ENCODE results near the gene GGNBP2.
A peak's percentile ranks its signal among the peaks of the same experiment; 100 is the strongest.

Gene GGNBP2

DNA sequence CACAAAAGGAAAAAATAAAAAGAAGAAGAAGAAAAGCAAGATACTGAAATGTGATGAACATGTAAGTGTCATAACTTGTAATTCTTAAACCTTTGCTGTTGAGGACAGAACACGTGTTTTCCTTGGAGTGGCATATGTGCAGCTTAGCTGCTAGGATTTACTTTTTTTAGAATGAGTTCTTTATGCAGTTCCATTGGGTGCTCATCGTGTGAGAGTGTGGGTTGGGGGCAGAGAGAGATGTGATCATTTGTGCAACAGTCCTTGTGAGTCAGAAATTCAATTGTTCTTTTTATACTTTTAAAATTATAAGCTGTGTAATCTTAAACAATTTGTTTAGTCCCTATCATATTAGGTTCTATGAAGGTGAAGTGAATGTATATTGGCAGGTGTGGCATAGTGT, 41.4 kb downstream of the GGNBP2 start:
- no peak for ATAC-seq (ENCODE audit: low read depth)
- Histone ChIP-seq H3K27ac (ENCODE audit: poor library complexity, severe bottlenecking) (no peak overlapping the region), H3K27me3 (ENCODE audit: insufficient read depth, poor library complexity, severe bottlenecking) (no peaks in the 10 kb centered on the region), H3K4me3 (ENCODE audit: severe bottlenecking) (no peak overlapping the region), H3K36me3 (ENCODE audit: low read depth) (peaks cover 85% of the 10 kb centered on the region), H3K9me3 (ENCODE audit: severe bottlenecking) (no peaks in the 10 kb centered on the region), H3K4me1 (ENCODE audit: insufficient read depth, poor library complexity, severe bottlenecking) (no peaks in the 10 kb centered on the region)
- no peak for DNase-seq (ENCODE audit: low spot score)
- TF ChIP-seq CTCF (IDR thresholded peaks at IDR 0.05; ENCODE audit: poor library complexity, severe bottlenecking): no peak

GRCh38 chr17:36590082-36590481, 45.4 kb downstream of the GGNBP2 start:
- Histone ChIP-seq H3K4me1 (ENCODE audit: insufficient read depth, poor library complexity, severe bottlenecking) (no peaks in the 10 kb centered on the region), H3K9me3 (ENCODE audit: severe bottlenecking) (no peaks in the 10 kb centered on the region), H3K4me3 (ENCODE audit: severe bottlenecking) (no peak overlapping the region), H3K27me3 (ENCODE audit: insufficient read depth, poor library complexity, severe bottlenecking) (no peaks in the 10 kb centered on the region), H3K36me3 (ENCODE audit: low read depth) (peaks cover 50% of the 10 kb centered on the region), H3K27ac (ENCODE audit: poor library complexity, severe bottlenecking) (no peak overlapping the region)
- ATAC-seq (ENCODE audit: low read depth) (no peak), DNase-seq (ENCODE audit: low spot score) (no peak)
- TF ChIP-seq CTCF (IDR thresholded peaks at IDR 0.05; ENCODE audit: poor library complexity, severe bottlenecking): no peak

GRCh38 chr17:36591434-36592315, 47.0 kb downstream of the GGNBP2 start, which contains the start of gene DHRS11:
Gene DHRS11, plus strand, starts transcription at chr17:36591879. Its CDS starts 131 bp downstream, at chr17:36592010.
- peak; percentile 96 for ATAC-seq (ENCODE audit: low read depth)
- Histone ChIP-seq H3K4me1 (ENCODE audit: insufficient read depth, poor library complexity, severe bottlenecking) (no peaks in the 10 kb centered on the region), H3K36me3 (ENCODE audit: low read depth) (peaks cover 34% of the 10 kb centered on the region), H3K27me3 (ENCODE audit: insufficient read depth, poor library complexity, severe bottlenecking) (no peaks in the 10 kb centered on the region), H3K27ac (ENCODE audit: poor library complexity, severe bottlenecking) (peak within 1 kb of the TSS; percentile 36), H3K9me3 (ENCODE audit: severe bottlenecking) (no peaks in the 10 kb centered on the region), H3K4me3 (ENCODE audit: severe bottlenecking) (peak within 1 kb of the TSS; percentile 85)
- peak; percentile 80 for DNase-seq (ENCODE audit: low spot score)
- TF ChIP-seq CTCF (IDR thresholded peaks at IDR 0.05; ENCODE audit: poor library complexity, severe bottlenecking): peak; percentile 19

DNA sequence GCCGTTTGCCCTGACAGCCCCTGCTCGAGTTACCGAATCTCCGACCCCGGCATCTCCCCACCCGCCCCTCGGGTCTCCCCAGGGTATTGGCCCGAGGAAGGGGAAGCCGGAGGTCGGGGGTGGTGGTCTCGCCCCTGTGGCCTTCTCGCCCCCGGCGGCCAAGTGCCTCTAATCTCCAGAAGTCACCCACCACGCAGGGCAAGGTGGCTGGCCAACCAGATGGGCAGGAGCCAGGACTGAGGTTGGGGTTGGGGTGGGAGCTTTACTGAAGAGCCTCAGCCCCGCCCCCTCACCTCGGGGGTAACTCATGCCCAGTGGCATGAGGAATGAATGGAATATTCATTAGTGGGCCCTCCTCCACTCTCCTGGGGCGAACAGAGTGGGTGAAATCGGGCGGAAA, 47.6 kb downstream of the GGNBP2 start:
- peak overlapping the region; percentile 36 for H3K27ac ChIP-seq (ENCODE audit: poor library complexity, severe bottlenecking)
- no peak for TF ChIP-seq CTCF (IDR thresholded peaks at IDR 0.05; ENCODE audit: poor library complexity, severe bottlenecking)
- H3K36me3 ChIP-seq (ENCODE audit: low read depth): peaks cover 27% of the 10 kb centered on the region
- no peaks in the 10 kb centered on the region for H3K9me3 ChIP-seq (ENCODE audit: severe bottlenecking)
- H3K4me3 ChIP-seq (ENCODE audit: severe bottlenecking): peak overlapping the region; percentile 85
- no peaks in the 10 kb centered on the region for H3K4me1 ChIP-seq (ENCODE audit: insufficient read depth, poor library complexity, severe bottlenecking)
- ATAC-seq (ENCODE audit: low read depth): peak; percentile 17; the same call in 2 of the 3 replicates
- no peak for DNase-seq (ENCODE audit: low spot score)
- H3K27me3 ChIP-seq (ENCODE audit: insufficient read depth, poor library complexity, severe bottlenecking): no peaks in the 10 kb centered on the region
